ENCODE results near the gene ABHD13. TPM values are rescaled to one million over a fixed set of nuclear protein-coding genes. Genes with fewer than 3 reads are reported as not detected.

Gene ABHD13
- total RNA-seq (2022) = 3.2 and 3.4 TPM in 2 replicates
- Bru-seq, nascent RNA = percentile 68 among the genes with signal in this experiment
- BruChase-seq, experiment 1, labeled RNA remaining after a 6-hour chase = percentile 62 among the genes with signal in this experiment
- BruChase-seq, experiment 2, labeled RNA remaining after a 2-hour chase = percentile 73 among the genes with signal in this experiment
- long read RNA-seq, full-length matches to known transcripts = 10 of 12 reads
- long read RNA-seq, partial matches to known transcripts = 0 of 12 reads
- long read RNA-seq, other reads (novel, unspliced or antisense) = 2 of 12 reads

DNA sequence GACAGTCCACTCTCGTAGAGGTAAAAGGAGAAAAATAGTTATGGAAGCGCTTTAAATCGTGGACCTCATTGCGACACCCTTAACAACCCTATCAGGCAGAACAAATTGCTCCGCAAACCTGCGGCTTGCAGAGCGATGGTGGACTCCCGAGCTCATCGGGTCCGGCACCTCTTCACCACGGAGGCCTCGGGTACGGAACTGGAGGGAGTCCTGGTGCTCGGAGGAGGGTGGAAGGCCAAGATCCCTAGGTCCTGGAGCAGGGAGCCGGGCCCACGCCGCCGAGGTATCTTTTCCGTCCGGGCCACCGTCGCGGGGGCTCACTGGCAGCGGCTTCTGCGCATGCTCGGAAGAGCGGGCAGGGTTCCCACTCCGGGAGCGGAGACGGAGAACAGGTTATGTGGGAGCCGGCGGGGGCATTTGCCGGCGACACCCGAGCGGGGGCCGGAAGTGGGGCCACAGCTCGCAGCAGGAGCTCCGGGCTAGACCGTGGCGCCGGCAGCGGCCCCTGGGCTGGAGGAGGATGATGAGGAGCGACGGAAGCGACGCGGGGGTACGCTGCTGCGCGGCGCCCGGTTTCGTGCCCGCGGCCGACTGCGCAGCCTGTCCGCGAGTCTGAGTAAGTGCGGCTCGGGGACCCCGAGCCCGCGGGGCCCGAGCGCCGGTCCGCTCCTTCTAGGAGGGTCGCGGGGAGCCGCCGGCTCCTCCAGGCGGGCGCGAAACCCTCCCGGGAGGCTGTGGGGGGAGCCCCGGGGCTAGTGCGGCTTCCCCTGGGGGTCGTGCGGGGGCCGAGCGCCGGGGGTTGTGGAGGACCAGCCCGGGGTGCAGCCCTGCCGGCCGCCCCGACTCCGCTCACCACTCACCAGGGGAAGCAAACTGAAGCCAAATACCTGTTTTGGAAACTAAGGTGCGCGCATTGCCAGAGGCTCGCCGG is at the start of gene ABHD13:
ABHD13 (plus strand) TSS at position 349 of the 931 bp plus-strand sequence. CDS start 10,827 bp downstream, outside the sequence.
- CTCF ChIA-PET = no interaction called here
- intact Hi-C loops (cut with micrococcal nuclease; ENCODE audit: unreplicated experiment) = no loop called here

DNA sequence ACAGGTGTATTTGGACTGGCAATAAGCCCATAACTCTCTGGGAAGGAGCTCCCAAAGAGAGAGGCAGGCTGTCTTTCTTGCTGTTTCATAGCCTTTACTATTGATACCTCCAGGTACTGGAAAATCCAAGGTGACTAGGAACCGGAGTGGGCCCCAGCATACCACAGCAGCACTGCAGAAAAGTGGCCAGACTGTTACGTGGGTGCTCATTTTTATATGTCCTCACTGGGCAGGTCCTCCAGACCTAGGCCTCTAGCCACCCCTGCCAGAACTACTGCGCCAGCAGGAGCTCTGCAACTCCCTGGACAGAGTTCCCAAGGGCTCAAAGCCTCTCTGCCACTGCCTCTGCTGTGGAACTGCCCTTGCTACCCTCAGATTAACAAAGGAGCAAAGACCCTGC is 49.3 kb upstream of the ABHD13 start:
- Mint-ChIP-seq H3K4me3 (ENCODE audit: low read depth, unreplicated experiment) (no peak overlapping the region), H3K27ac (ENCODE audit: unreplicated experiment) (no peak overlapping the region), H3K4me1 (ENCODE audit: low read depth, unreplicated experiment) (no peaks in the 10 kb centered on the region), H3K27me3 (ENCODE audit: unreplicated experiment) (no peaks in the 10 kb centered on the region), H3K9me3 (ENCODE audit: low read depth, unreplicated experiment) (no peaks in the 10 kb centered on the region), H3K36me3 (ENCODE audit: insufficient read depth, unreplicated experiment) (no peaks in the 10 kb centered on the region)
- TF ChIP-seq, protein P1, sequence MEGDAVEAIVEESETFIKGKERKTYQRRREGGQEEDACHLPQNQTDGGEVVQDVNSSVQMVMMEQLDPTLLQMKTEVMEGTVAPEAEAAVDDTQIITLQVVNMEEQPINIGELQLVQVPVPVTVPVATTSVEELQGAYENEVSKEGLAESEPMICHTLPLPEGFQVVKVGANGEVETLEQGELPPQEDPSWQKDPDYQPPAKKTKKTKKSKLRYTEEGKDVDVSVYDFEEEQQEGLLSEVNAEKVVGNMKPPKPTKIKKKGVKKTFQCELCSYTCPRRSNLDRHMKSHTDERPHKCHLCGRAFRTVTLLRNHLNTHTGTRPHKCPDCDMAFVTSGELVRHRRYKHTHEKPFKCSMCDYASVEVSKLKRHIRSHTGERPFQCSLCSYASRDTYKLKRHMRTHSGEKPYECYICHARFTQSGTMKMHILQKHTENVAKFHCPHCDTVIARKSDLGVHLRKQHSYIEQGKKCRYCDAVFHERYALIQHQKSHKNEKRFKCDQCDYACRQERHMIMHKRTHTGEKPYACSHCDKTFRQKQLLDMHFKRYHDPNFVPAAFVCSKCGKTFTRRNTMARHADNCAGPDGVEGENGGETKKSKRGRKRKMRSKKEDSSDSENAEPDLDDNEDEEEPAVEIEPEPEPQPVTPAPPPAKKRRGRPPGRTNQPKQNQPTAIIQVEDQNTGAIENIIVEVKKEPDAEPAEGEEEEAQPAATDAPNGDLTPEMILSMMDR (IDR thresholded peaks at IDR 0.05; ENCODE audit: unreplicated experiment) = no peak
- no peak for DNase-seq
- BruUV-seq (replicated peaks) = no TSS peak
- CTCF ChIA-PET = no interaction called here
- intact Hi-C loops (cut with micrococcal nuclease; ENCODE audit: unreplicated experiment) = no loop called here

More for the DNA sequence above, at the start of gene ABHD13:
- Mint-ChIP-seq H3K36me3 (ENCODE audit: insufficient read depth, unreplicated experiment) (peaks cover 16% of the 10 kb centered on the region), H3K4me3 (ENCODE audit: low read depth, unreplicated experiment) (peak within 1 kb of the TSS; percentile 93), H3K4me1 (ENCODE audit: low read depth, unreplicated experiment) (no peaks in the 10 kb centered on the region), H3K9me3 (ENCODE audit: low read depth, unreplicated experiment) (no peaks in the 10 kb centered on the region), H3K27ac (ENCODE audit: unreplicated experiment) (peak within 1 kb of the TSS; percentile 80), H3K27me3 (ENCODE audit: unreplicated experiment) (no peaks in the 10 kb centered on the region)
- TF ChIP-seq, protein P1 (IDR thresholded peaks at IDR 0.05; ENCODE audit: unreplicated experiment) = no peak
- BruUV-seq (replicated peaks) = no TSS peak
- peak; percentile 80 for DNase-seq

DNA sequence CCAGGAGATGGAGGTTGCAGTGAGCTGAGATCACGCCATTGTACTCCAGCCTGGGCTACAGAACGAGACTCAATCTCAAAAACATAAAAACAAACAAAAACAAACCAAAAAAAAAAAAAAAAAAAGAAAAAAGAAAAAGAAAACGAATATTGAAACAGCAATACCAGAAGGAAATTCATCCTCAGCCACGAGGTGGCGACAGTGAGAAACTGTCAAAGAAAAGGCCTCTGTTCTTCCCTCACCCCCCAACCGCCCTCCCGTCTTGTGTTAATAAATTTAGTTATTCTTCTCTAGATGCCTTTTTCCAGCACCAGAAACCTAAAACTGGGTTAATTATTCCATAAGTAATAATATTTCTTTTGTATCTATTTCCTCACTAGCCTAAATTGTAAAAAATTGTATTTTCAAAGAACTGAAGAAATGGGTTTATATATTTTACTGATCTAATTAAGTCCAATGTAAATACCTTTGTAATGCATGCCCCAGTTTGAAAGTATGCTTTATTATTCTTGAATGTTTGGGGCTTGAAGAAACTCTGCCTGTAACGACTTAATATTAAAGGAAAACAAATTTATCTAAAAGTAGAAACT is 41.4 kb upstream of the ABHD13 start:
- CTCF ChIA-PET = interaction anchor here (0.7 kb wide), 1 partner anchor 248 kb away, joined by 3 read pairs; no protein-coding TSS in a partner anchor
- Mint-ChIP-seq H3K27ac (ENCODE audit: unreplicated experiment) (no peak overlapping the region), H3K27me3 (ENCODE audit: unreplicated experiment) (no peaks in the 10 kb centered on the region), H3K36me3 (ENCODE audit: insufficient read depth, unreplicated experiment) (no peaks in the 10 kb centered on the region), H3K9me3 (ENCODE audit: low read depth, unreplicated experiment) (no peaks in the 10 kb centered on the region), H3K4me3 (ENCODE audit: low read depth, unreplicated experiment) (no peak overlapping the region), H3K4me1 (ENCODE audit: low read depth, unreplicated experiment) (no peaks in the 10 kb centered on the region)
- no TSS peak for BruUV-seq (replicated peaks)
- peak; percentile 3 for DNase-seq
- intact Hi-C loops (cut with micrococcal nuclease; ENCODE audit: unreplicated experiment) = no loop called here
- TF ChIP-seq, protein P1 (IDR thresholded peaks at IDR 0.05; ENCODE audit: unreplicated experiment) = no peak

DNA sequence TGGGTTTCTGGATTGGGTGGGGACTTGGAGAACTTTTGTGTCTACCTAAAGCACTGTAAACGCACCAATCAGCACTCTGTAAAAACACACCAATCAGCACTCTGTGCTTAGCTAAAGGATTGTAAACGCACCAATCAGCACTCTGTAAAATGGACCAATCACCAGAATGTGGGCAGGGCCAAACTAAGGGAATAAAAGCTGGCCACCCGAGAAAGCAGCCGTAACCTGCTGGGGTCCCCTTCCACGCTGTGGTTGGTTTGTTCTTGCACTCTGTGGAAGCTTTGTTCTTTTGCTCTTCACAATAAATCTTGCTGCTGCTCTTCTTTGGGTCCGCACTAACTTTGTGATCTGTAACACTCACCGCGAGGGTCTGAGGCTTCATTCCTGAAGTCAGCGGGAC is 40.1 kb upstream of the ABHD13 start:
- Mint-ChIP-seq H3K27ac (ENCODE audit: unreplicated experiment) (no peak overlapping the region), H3K36me3 (ENCODE audit: insufficient read depth, unreplicated experiment) (no peaks in the 10 kb centered on the region), H3K4me3 (ENCODE audit: low read depth, unreplicated experiment) (no peak overlapping the region), H3K9me3 (ENCODE audit: low read depth, unreplicated experiment) (no peaks in the 10 kb centered on the region), H3K4me1 (ENCODE audit: low read depth, unreplicated experiment) (no peaks in the 10 kb centered on the region), H3K27me3 (ENCODE audit: unreplicated experiment) (no peaks in the 10 kb centered on the region)
- TF ChIP-seq, protein P1 (IDR thresholded peaks at IDR 0.05; ENCODE audit: unreplicated experiment) = no peak
- DNase-seq = no peak
- BruUV-seq (replicated peaks) = no TSS peak
- intact Hi-C loops (cut with micrococcal nuclease; ENCODE audit: unreplicated experiment) = no loop called here
- CTCF ChIA-PET = no interaction called here
